Measurements from ENCODE around the gene DUSP3.

The DUSP3 gene

DNA sequence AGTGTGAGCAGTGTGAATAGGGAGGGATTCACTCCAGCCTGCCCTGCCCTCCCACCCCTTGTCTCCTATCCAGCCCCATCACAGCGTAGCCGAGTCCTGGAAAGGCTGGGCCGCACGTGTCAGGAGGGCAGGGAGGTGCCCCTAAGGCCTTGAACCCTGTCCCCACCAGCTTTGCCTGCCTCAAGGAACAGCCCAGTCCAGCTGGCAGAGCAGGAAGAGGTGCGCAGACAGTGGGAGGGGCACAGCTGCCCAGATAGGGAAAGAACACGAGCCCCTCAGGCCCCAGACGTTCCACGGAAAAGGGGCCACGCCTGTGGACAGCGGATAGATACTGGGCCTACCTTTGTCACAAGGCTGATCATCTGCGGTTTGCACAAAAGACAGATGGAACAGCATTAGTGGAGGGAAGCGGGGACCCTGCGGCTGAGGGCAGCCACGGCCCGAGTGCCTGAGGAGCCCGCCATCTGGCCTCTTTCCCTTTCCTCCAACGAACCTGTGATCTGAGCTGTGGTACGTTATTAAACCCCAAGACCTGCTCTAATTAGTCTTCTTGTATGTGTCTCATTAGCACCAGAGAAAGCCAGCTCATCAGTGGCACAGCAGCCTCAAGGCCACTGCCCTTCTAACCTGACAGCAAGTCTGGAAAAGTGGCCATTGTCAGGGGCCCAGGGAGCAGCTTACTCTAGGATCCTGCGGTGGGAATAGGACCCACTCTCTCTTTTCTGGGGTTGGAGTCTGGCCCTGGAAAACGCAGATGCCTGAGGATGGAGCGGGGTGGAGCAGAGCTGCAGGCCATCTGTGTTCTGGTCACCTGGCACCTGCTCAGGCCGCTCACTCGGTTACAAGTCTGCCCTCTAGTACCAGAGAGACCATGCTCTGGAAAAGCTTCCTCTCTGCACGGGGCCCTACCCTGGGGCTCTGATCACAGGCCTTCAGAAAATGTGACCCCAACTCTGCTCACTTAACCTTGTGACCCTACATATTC, 37.9 kb upstream of the DUSP3 start:
- H3K27me3 ChIP-seq (ENCODE audit: control insufficient read depth, insufficient read depth, low read length, poor library complexity, severe bottlenecking): no peaks in the 10 kb centered on the region
- H3K27ac ChIP-seq (ENCODE audit: insufficient read depth, low read depth, low read length, poor library complexity, severe bottlenecking): no peak overlapping the region
- no peaks in the 10 kb centered on the region for H3K4me1 ChIP-seq (ENCODE audit: control insufficient read depth, insufficient read depth, low read length)
- 93 to 94% methylated on average over 24 of the region's 24 CpGs for WGBS, 2 experiments
- H3K36me3 ChIP-seq (ENCODE audit: control insufficient read depth, insufficient read depth, low read length): no peaks in the 10 kb centered on the region
- H3K9me3 ChIP-seq (ENCODE audit: control insufficient read depth, low read length): no peaks in the 10 kb centered on the region
- no peak overlapping the region for H3K4me3 ChIP-seq (ENCODE audit: insufficient read depth, low read depth, low read length)

- H3K4me3 ChIP-seq (ENCODE audit: insufficient read depth, low read depth, low read length): no peak overlapping the region
- no peaks in the 10 kb centered on the region for H3K9me3 ChIP-seq (ENCODE audit: control insufficient read depth, low read length)
- no peaks in the 10 kb centered on the region for H3K4me1 ChIP-seq (ENCODE audit: control insufficient read depth, insufficient read depth, low read length)
- H3K27ac ChIP-seq (ENCODE audit: insufficient read depth, low read depth, low read length, poor library complexity, severe bottlenecking): no peak overlapping the region
- peaks cover 4% of the 10 kb centered on the region for H3K36me3 ChIP-seq (ENCODE audit: control insufficient read depth, insufficient read depth, low read length)
- no peaks in the 10 kb centered on the region for H3K27me3 ChIP-seq (ENCODE audit: control insufficient read depth, insufficient read depth, low read length, poor library complexity, severe bottlenecking)
- WGBS, 2 experiments: 86 to 93% methylated on average over 1 of the region's 1 CpG
Observed at GRCh38 chr17:43814714-43815113, 35.9 kb upstream of the DUSP3 start.

- Histone ChIP-seq H3K27me3 (ENCODE audit: control insufficient read depth, insufficient read depth, low read length, poor library complexity, severe bottlenecking) (no peaks in the 10 kb centered on the region), H3K4me1 (ENCODE audit: control insufficient read depth, insufficient read depth, low read length) (no peaks in the 10 kb centered on the region), H3K4me3 (ENCODE audit: insufficient read depth, low read depth, low read length) (no peak overlapping the region), H3K9me3 (ENCODE audit: control insufficient read depth, low read length) (no peaks in the 10 kb centered on the region), H3K27ac (ENCODE audit: insufficient read depth, low read depth, low read length, poor library complexity, severe bottlenecking) (no peak overlapping the region), H3K36me3 (ENCODE audit: control insufficient read depth, insufficient read depth, low read length) (peaks cover 4% of the 10 kb centered on the region)
- WGBS, 2 experiments: 85% methylated on average over 12 of the region's 12 CpGs
Observed at GRCh38 chr17:43814026-43814425, 35.2 kb upstream of the DUSP3 start.

DNA sequence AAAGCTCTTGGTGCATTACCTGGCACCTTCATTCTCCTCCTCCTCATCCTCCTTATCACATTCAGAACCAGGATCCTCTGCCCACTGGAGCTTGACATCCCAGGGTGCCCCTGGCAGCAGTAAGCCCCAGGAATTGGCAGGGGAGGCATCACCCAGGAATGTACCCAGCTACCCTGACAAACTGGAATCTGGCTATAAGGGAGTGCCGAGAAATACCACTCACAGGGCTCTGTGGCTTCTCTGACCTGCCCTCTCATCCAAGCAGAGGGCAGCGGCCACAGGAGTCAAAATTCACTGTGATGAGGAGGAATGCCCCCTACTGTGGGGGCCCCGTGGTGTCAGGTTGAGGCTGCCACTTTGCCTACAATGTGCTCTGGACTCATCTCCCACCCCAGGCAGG, 34.6 kb upstream of the DUSP3 start:
- H3K9me3 ChIP-seq (ENCODE audit: control insufficient read depth, low read length): no peaks in the 10 kb centered on the region
- H3K27me3 ChIP-seq (ENCODE audit: control insufficient read depth, insufficient read depth, low read length, poor library complexity, severe bottlenecking): no peaks in the 10 kb centered on the region
- H3K4me3 ChIP-seq (ENCODE audit: insufficient read depth, low read depth, low read length): no peak overlapping the region
- peaks cover 4% of the 10 kb centered on the region for H3K36me3 ChIP-seq (ENCODE audit: control insufficient read depth, insufficient read depth, low read length)
- no peak overlapping the region for H3K27ac ChIP-seq (ENCODE audit: insufficient read depth, low read depth, low read length, poor library complexity, severe bottlenecking)
- H3K4me1 ChIP-seq (ENCODE audit: control insufficient read depth, insufficient read depth, low read length): no peaks in the 10 kb centered on the region
- WGBS, 2 experiments: 84 to 85% methylated on average over 3 of the region's 3 CpGs

- H3K9me3 ChIP-seq (ENCODE audit: control insufficient read depth, low read length): no peaks in the 10 kb centered on the region
- WGBS, 2 experiments: 92 to 95% methylated on average over 10 of the region's 10 CpGs
- H3K27me3 ChIP-seq (ENCODE audit: control insufficient read depth, insufficient read depth, low read length, poor library complexity, severe bottlenecking): no peaks in the 10 kb centered on the region
- H3K4me3 ChIP-seq (ENCODE audit: insufficient read depth, low read depth, low read length): no peak overlapping the region
- H3K4me1 ChIP-seq (ENCODE audit: control insufficient read depth, insufficient read depth, low read length): no peaks in the 10 kb centered on the region
- no peak overlapping the region for H3K27ac ChIP-seq (ENCODE audit: insufficient read depth, low read depth, low read length, poor library complexity, severe bottlenecking)
- peaks cover 4% of the 10 kb centered on the region for H3K36me3 ChIP-seq (ENCODE audit: control insufficient read depth, insufficient read depth, low read length)
Observed at GRCh38 chr17:43812396-43813265, 33.9 kb upstream of the DUSP3 start.

- no peaks in the 10 kb centered on the region for H3K27me3 ChIP-seq (ENCODE audit: control insufficient read depth, insufficient read depth, low read length, poor library complexity, severe bottlenecking)
- H3K9me3 ChIP-seq (ENCODE audit: control insufficient read depth, low read length): no peaks in the 10 kb centered on the region
- no peak overlapping the region for H3K27ac ChIP-seq (ENCODE audit: insufficient read depth, low read depth, low read length, poor library complexity, severe bottlenecking)
- no peak overlapping the region for H3K4me3 ChIP-seq (ENCODE audit: insufficient read depth, low read depth, low read length)
- 76 to 78% methylated on average over 5 of the region's 5 CpGs for WGBS, 2 experiments
- peaks cover 4% of the 10 kb centered on the region for H3K36me3 ChIP-seq (ENCODE audit: control insufficient read depth, insufficient read depth, low read length)
- no peaks in the 10 kb centered on the region for H3K4me1 ChIP-seq (ENCODE audit: control insufficient read depth, insufficient read depth, low read length)
Observed at GRCh38 chr17:43810823-43811222, 32.0 kb upstream of the DUSP3 start.

DNA sequence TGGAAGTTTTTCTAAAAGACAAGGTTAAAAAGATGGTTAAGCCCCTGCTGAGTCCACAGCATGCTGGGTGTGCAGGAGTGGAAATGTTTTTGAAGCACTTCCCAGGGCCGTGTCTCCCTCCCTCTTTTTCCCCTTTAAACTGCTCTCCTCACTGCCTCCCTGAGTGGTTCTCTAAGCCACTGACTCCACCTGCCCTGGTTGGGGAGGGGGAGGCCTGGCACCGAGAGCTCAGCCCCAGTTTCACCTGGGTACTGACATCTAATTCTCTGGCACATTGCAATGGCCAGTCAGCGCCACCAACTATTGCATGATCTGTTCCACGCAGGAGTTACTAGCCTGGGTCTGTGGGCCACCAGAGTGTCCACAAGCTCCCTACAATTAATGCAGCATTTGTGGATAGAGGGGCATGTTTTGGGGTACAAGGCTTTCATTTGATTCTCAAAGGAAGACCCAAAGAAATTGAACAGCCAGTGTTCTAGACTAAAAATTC, 31.5 kb upstream of the DUSP3 start:
- Histone ChIP-seq H3K27ac (ENCODE audit: insufficient read depth, low read depth, low read length, poor library complexity, severe bottlenecking) (no peak overlapping the region), H3K27me3 (ENCODE audit: control insufficient read depth, insufficient read depth, low read length, poor library complexity, severe bottlenecking) (no peaks in the 10 kb centered on the region), H3K9me3 (ENCODE audit: control insufficient read depth, low read length) (no peaks in the 10 kb centered on the region), H3K4me3 (ENCODE audit: insufficient read depth, low read depth, low read length) (no peak overlapping the region), H3K36me3 (ENCODE audit: control insufficient read depth, insufficient read depth, low read length) (peaks cover 4% of the 10 kb centered on the region), H3K4me1 (ENCODE audit: control insufficient read depth, insufficient read depth, low read length) (no peaks in the 10 kb centered on the region)
- 85 to 87% methylated on average over 4 of the region's 4 CpGs for WGBS, 2 experiments

GRCh38 chr17:43809121-43809520, 30.3 kb upstream of the DUSP3 start:
- Histone ChIP-seq H3K9me3 (ENCODE audit: control insufficient read depth, low read length) (no peaks in the 10 kb centered on the region), H3K27ac (ENCODE audit: insufficient read depth, low read depth, low read length, poor library complexity, severe bottlenecking) (no peak overlapping the region), H3K27me3 (ENCODE audit: control insufficient read depth, insufficient read depth, low read length, poor library complexity, severe bottlenecking) (no peaks in the 10 kb centered on the region), H3K36me3 (ENCODE audit: control insufficient read depth, insufficient read depth, low read length) (peaks cover 4% of the 10 kb centered on the region), H3K4me1 (ENCODE audit: control insufficient read depth, insufficient read depth, low read length) (no peaks in the 10 kb centered on the region), H3K4me3 (ENCODE audit: insufficient read depth, low read depth, low read length) (no peak overlapping the region)
- 92 to 93% methylated on average over 4 to 5 of the region's 5 CpGs for WGBS, 2 experiments

DNA sequence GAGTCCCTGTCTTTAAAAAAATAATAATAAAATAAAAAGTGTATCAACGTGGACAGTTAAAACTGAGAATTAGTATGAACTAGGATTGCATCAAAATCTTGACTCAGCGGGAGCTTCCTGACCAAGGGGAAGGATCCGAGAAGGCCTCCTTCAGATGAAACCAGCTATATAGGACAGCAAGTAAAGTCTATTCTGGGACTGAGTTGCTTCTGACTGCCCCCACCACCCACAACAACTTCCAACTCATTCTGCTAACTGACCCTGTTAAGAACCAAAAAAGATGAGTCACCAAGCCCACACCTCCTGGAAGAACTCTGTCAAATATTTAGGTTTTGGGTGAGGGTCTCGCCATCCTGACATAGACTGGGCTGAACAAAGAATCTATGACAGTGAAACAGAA, 29.3 kb upstream of the DUSP3 start:
- H3K36me3 ChIP-seq (ENCODE audit: control insufficient read depth, insufficient read depth, low read length): peaks cover 4% of the 10 kb centered on the region
- H3K27ac ChIP-seq (ENCODE audit: insufficient read depth, low read depth, low read length, poor library complexity, severe bottlenecking): no peak overlapping the region
- no peaks in the 10 kb centered on the region for H3K4me1 ChIP-seq (ENCODE audit: control insufficient read depth, insufficient read depth, low read length)
- no peak overlapping the region for H3K4me3 ChIP-seq (ENCODE audit: insufficient read depth, low read depth, low read length)
- no peaks in the 10 kb centered on the region for H3K9me3 ChIP-seq (ENCODE audit: control insufficient read depth, low read length)
- 92 to 97% methylated on average over 4 of the region's 4 CpGs for WGBS, 2 experiments
- H3K27me3 ChIP-seq (ENCODE audit: control insufficient read depth, insufficient read depth, low read length, poor library complexity, severe bottlenecking): no peaks in the 10 kb centered on the region

DNA sequence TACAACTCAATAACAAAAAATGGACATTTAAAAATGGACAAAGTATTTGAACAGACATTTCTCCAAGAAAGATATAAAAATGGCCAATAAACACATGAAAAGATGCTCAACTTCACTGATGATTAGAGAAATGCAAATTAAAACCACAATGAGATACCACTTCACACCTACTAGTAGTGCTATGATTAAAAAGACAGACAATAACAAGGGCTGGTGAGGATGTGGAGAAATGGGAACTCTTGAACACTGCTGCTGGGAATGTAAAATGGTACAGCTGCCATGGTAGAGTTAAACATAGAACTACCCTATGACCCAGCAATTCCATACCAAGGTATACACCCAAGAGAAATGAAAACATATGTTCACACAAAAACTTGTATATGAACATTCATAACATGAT, 26.3 kb upstream of the DUSP3 start:
- no peaks in the 10 kb centered on the region for H3K9me3 ChIP-seq (ENCODE audit: control insufficient read depth, low read length)
- H3K27ac ChIP-seq (ENCODE audit: insufficient read depth, low read depth, low read length, poor library complexity, severe bottlenecking): no peak overlapping the region
- no peak overlapping the region for H3K4me3 ChIP-seq (ENCODE audit: insufficient read depth, low read depth, low read length)
- peaks cover under 1% of the 10 kb centered on the region for H3K36me3 ChIP-seq (ENCODE audit: control insufficient read depth, insufficient read depth, low read length)
- no peaks in the 10 kb centered on the region for H3K27me3 ChIP-seq (ENCODE audit: control insufficient read depth, insufficient read depth, low read length, poor library complexity, severe bottlenecking)
- no peaks in the 10 kb centered on the region for H3K4me1 ChIP-seq (ENCODE audit: control insufficient read depth, insufficient read depth, low read length)

All from ectodermal cell (in vitro differentiated cells).